Suppressor macrophage treated with lipopolysaccharide for 4 hours (primary cell): ENCODE data around the gene EXOSC9.

Experiments used
- DNase-seq: peaks from one replicate; pipeline ENCODE4 v3.0.0-alpha.2; 2020

Gene EXOSC9

GRCh38 chr4:121827853-121828252, 26.7 kb downstream of the EXOSC9 start:
- no peak for DNase-seq

DNA sequence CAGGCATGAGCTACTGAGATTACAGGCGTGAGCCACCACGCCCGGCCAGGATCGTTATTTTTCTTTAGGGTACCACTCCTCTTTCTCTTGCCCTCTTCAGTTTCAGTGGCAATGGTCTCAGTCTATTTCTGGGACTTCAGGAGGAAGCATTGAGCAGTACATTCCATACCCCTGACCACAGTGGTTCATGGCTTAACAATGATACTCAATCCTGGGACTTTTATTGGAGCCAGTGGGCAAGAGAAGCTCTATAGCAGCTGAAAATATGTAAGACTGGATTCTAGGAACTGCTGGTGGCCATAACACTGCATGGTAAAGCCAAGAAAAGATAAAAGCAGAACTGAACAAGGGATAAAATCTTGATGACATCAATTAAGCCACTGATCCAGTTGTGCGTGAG, 28.4 kb downstream of the EXOSC9 start:
- DNase-seq = no peak

DNA sequence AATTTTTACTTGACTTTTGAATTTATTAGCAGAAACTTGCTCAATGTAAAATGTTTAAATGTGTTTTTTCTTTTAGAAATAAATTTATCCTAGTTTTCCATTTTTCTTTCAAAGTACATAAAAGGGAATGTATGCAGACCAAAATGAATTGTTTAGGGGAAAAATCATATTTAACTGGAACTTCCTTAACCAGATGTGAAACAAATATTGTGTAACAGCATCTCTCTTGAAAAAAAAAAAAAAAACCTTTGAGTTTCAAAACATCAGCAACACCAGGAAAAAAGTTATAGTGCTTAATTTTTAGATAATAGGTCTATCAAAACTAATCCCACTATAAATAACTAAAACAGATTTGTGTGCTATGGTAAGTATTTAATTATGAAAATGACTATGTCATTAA, 37.0 kb downstream of the EXOSC9 start:
- peak; percentile 4 for DNase-seq

GRCh38 chr4:121842862-121843261, 41.7 kb downstream of the EXOSC9 start:
- no peak for DNase-seq

GRCh38 chr4:121846662-121847061, 45.5 kb downstream of the EXOSC9 start:
- DNase-seq = no peak

DNA sequence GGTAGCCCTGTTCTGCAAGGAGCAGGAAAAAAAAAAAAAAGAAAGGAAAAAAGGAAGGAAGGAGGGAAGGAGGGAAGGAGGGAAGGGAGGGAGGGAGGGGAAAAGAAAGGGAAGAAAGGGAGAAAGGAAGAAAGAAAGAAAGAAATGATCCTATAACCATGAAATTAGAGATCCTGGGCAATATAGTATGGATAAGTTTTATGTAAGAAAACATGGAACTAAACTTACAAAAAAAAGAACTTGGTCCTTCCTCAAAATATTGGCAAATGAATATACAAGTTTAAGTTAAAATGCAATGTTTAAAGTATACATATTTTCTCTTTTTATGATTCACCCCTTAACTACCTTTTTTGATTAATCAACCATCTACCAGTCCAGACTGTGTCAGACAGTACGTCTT, 50.2 kb downstream of the EXOSC9 start:
- no peak for DNase-seq

DNA sequence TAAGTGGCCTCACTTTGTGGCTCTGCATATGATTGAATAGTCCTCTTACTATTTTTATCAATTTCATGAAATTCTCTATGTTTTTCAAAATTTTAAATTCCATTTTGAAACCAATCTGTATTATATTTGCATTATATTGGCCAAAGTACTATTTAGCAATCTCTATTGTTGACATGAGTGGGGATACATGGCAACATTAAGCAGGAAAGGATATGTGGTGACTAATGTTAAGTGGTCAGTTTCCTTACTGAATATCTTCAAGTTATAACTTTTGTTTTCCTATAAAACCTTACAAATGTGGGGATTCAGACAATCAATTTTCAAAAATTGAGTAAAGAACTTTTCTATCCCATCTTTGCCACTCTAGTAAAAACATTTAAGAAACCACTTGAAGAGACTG, 59.0 kb downstream of the EXOSC9 start:
- no peak for DNase-seq

DNA sequence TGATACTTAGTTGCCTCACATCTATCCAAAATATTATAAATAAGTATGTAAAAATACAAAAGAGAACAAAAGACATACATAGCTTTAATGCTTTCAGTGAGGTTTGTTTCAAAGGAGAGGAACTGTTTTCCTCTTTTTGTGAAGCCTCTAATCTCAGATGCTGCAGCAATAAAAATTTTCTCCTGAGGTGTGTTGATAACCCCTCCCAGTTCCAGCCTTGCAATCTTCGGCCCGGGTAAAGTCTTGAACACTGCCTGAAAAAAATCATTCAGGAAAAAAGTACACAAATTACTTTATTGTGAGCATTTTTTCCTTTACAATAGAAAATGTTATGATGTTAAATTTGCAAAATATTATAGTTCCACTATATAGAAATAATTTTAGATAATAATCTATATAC, 60.3 kb downstream of the EXOSC9 start:
- no peak for DNase-seq

GRCh38 chr4:121863799-121864198, 62.7 kb downstream of the EXOSC9 start:
- no peak for DNase-seq
